ENCODE results near the gene GALNTL6. TPM values are rescaled to one million over a fixed set of nuclear protein-coding genes. Genes with fewer than 3 reads are reported as not detected.

Gene GALNTL6
- total RNA-seq, 1 donor from 2014 or later: not detected

DNA sequence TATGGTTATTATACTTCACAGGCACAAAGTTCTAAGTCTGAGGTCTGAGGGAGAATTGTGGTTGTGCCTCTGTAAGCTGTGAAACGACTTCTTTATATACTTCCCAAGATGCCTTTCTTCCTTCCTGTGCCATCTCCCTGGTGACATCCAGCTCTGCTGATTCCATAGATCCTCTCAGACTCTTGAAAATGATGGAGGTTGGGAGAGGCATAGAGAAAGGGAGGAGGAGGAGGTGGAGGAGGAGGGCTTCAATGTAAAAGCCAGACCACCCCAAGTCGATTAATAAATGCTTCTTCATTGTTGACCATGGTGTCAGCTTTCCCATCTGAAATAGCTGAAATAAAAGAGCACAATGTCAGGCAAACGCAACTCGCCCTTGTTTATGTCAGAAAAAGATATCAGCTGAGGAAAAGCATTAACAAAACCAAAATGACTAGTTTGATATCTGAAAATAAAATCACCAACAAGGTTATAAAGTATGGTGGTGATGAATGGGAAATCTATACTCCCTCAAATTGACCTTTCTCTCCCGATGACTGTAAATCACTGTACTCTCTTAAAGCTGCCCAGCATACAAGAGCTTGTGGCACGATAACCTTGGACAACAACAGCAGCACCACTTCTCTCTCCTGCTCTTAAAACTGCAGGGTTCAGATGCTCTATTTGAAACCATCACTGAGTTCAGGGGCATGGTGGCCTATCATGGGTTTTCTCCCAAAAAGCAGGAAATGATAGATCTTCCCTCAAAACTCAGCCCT is 1125.0 kb downstream of the GALNTL6 start:
- Histone ChIP-seq H3K4me1 (no peaks in the 10 kb centered on the region), H3K27ac (no peak overlapping the region), H3K9me3 (no peaks in the 10 kb centered on the region), H3K36me3 (no peaks in the 10 kb centered on the region), H3K4me3 (no peak overlapping the region), H3K27me3 (no peaks in the 10 kb centered on the region)
- intact Hi-C loops (cut with DNase I): no loop called here
- no peak for DNase-seq (ENCODE audit: low spot score in 2 of 2)
- TF ChIP-seq, protein P1, sequence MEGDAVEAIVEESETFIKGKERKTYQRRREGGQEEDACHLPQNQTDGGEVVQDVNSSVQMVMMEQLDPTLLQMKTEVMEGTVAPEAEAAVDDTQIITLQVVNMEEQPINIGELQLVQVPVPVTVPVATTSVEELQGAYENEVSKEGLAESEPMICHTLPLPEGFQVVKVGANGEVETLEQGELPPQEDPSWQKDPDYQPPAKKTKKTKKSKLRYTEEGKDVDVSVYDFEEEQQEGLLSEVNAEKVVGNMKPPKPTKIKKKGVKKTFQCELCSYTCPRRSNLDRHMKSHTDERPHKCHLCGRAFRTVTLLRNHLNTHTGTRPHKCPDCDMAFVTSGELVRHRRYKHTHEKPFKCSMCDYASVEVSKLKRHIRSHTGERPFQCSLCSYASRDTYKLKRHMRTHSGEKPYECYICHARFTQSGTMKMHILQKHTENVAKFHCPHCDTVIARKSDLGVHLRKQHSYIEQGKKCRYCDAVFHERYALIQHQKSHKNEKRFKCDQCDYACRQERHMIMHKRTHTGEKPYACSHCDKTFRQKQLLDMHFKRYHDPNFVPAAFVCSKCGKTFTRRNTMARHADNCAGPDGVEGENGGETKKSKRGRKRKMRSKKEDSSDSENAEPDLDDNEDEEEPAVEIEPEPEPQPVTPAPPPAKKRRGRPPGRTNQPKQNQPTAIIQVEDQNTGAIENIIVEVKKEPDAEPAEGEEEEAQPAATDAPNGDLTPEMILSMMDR (IDR thresholded peaks at IDR 0.05): no peak

DNA sequence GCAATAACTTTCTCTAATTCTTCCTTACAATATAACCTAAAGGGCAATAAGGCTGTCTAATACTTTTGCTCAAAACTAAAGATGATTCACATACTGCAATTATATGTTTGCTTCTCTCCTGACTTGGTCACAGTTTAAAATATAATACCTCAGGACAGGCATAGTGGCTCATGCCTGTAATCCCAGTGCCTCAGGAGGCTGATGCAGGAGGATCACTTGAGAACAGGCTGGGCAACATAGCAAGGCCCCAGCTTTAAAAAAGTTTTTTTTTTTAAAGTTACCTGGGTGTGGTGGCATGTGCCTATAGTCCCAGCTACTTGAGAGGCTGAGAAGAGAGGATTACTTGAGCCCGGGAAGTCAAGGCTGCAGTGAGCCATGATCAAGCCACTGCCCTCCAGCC is 1125.7 kb downstream of the GALNTL6 start:
- H3K9me3 ChIP-seq: peaks cover 0 to under 1% of the 10 kb centered on the region in 2 donors
- intact Hi-C loops (cut with DNase I): no loop called here
- no peaks in the 10 kb centered on the region for H3K4me1 ChIP-seq
- TF ChIP-seq, protein P1 (IDR thresholded peaks at IDR 0.05): no peak
- no peaks in the 10 kb centered on the region for H3K36me3 ChIP-seq
- H3K27ac ChIP-seq: no peak overlapping the region
- DNase-seq (ENCODE audit: low spot score in 2 of 2): no peak
- H3K27me3 ChIP-seq: no peaks in the 10 kb centered on the region
- H3K4me3 ChIP-seq: no peak overlapping the region

DNA sequence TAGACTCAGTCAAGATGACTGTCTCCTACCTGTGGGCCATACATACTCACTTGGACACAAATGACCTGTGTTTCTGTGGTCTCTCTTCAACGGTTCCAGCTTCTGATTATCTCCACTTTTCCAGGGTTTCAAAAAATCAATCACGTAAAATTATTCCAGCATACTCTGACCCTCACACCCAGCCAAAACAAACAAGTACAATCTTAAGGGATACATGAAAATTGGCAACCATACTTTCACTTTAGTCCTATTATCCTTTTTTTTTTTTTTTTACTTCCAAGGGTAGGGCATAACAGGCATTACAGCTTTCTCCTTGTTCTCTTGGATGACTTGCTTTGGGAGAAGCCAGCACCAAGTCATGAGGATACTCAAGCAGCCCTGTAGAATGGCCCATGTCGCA is 1129.6 kb downstream of the GALNTL6 start:
- peaks cover 0 to 3% of the 10 kb centered on the region in 2 donors for H3K4me1 ChIP-seq

DNA sequence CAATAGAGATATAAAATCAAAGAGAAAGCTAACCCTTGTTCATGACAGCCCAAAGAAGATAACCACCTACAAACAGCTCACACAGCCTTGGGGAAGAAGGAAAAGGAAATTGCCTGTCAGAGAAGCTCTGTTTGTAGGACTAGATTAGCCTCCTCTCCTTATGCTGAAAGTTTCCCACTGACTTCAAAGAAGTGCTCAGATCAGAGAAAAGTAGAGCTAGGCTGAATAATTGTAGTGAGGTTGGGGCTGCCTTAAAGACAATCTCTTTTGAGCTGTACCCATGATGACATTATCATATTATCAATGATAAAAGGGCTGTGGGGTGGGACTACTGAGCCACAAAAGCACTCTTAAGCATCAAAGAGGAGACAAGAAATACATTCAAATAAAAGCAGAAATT is 1132.4 kb downstream of the GALNTL6 start:
- no peak for DNase-seq (ENCODE audit: low spot score in 2 of 2)
- Histone ChIP-seq H3K36me3 (no peaks in the 10 kb centered on the region), H3K4me1 (peaks cover 0 to 4% of the 10 kb centered on the region in 2 donors), H3K4me3 (no peak overlapping the region), H3K27ac (no peak overlapping the region), H3K27me3 (no peaks in the 10 kb centered on the region), H3K9me3 (peaks cover 0 to 3% of the 10 kb centered on the region in 2 donors)
- TF ChIP-seq, protein P1 (IDR thresholded peaks at IDR 0.05): no peak
- intact Hi-C loops (cut with DNase I): no loop called here

More for the DNA sequence above, 1129.6 kb downstream of the GALNTL6 start:
- Histone ChIP-seq H3K36me3 (no peaks in the 10 kb centered on the region), H3K9me3 (peaks cover 0 to 3% of the 10 kb centered on the region in 2 donors), H3K27ac (no peak overlapping the region), H3K27me3 (no peaks in the 10 kb centered on the region), H3K4me3 (no peak overlapping the region)
- TF ChIP-seq, protein P1 (IDR thresholded peaks at IDR 0.05): no peak
- DNase-seq (ENCODE audit: low spot score in 2 of 2): no peak
- intact Hi-C loops (cut with DNase I): no loop called here

DNA sequence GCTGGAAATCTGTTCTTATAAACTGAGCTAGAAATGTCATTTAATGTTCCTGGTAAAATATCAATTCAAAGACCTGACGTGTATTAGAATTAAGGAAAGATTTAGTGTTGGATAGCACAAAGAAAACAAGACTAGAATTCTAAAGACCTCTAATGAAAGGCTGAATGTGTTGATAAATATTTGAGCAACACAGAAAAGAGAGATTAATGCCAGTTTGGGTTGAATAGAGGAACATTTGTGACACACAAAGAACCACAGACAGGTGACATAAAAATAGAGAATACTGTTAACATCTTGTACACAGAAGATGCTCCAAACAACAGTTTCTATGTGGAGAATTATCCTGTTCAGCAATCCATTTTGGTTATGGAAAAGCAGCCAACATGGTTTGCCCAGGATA is 1133.3 kb downstream of the GALNTL6 start:
- DNase-seq (ENCODE audit: low spot score in 2 of 2): no peak
- no peak overlapping the region for H3K27ac ChIP-seq
- peaks cover 0 to 4% of the 10 kb centered on the region in 2 donors for H3K4me1 ChIP-seq
- H3K27me3 ChIP-seq: no peaks in the 10 kb centered on the region
- TF ChIP-seq, protein P1 (IDR thresholded peaks at IDR 0.05): no peak
- no peak overlapping the region for H3K4me3 ChIP-seq
- intact Hi-C loops (cut with DNase I): no loop called here
- no peaks in the 10 kb centered on the region for H3K36me3 ChIP-seq
- H3K9me3 ChIP-seq: peaks cover 0 to 3% of the 10 kb centered on the region in 2 donors
